ENCODE data around the gene GMCL2. TPM values are rescaled to one million over a fixed set of nuclear protein-coding genes. Genes with fewer than 3 reads are reported as not detected.

GMCL2 gene
- total RNA-seq, 1 experiment from 2014 or later: not detected

DNA sequence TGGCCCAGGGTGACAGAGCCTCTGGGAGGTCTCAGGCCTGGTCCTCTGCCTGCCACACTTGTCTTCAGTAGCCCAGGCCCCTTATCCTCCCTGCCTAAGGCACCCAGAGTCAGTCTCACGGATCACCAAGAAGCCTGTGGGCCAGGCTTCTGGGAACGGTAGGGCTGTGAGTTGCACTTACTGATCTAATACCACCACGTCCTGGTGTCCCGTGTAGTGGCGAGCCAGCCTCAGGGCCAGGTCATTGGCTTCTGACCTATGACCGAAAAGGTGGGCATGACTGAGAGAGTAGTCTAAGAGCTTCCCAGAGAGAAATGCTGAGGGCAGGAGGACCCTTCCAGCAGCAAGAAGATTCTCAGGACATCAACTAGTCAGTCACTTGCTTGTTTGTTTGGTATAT, 38.0 kb upstream of the GMCL2 start:
- Histone ChIP-seq H3K56ac (ENCODE audit: insufficient read length, low read depth, low read length) (no peak overlapping the region), H3K27me3 (ENCODE audit: insufficient read depth, low read length) (no peaks in the 10 kb centered on the region), H4K8ac (replicated peaks; ENCODE audit: insufficient read length, low read depth, low read length) (no peak overlapping the region), H3K9ac (ENCODE audit: extremely low read depth, insufficient read length, low read length) (no peak overlapping the region), H3K79me1 (ENCODE audit: insufficient read depth, low read depth, low read length, poor library complexity, severe bottlenecking) (no peaks in the 10 kb centered on the region), H2BK120ac (ENCODE audit: low read depth, low read length, poor library complexity, severe bottlenecking) (no peak overlapping the region), H3K9me3 (ENCODE audit: control insufficient read depth, low read depth, low read length) (no peaks in the 10 kb centered on the region), H3K18ac (ENCODE audit: insufficient read length, low read depth, low read length) (no peak overlapping the region), H4K20me1 (ENCODE audit: control insufficient read depth, insufficient read depth, insufficient read length) (peaks cover 3% of the 10 kb centered on the region), H2AFZ (ENCODE audit: low read length) (no peak overlapping the region), H2BK12ac (ENCODE audit: insufficient read length, low read depth, low read length) (no peak overlapping the region), H3K4ac (ENCODE audit: low read depth, low read length) (no peak overlapping the region), H3K27ac (ENCODE audit: insufficient read length, low read depth, low read length) (no peak overlapping the region), H4K91ac (ENCODE audit: insufficient read length, low read depth, low read length) (no peak overlapping the region), H3K4me2 (ENCODE audit: insufficient read depth, insufficient read length, low read length) (no peak overlapping the region), H2BK15ac (ENCODE audit: low read depth, low read length) (no peak overlapping the region), H3K14ac (ENCODE audit: insufficient read depth, low read length) (no peak overlapping the region), H3T11ph (ENCODE audit: low read length) (no peak overlapping the region), H4K5ac (ENCODE audit: insufficient read length, low read depth, low read length) (no peak overlapping the region), H2BK20ac (ENCODE audit: low read depth, low read length, poor library complexity, severe bottlenecking) (no peak overlapping the region), H3K79me2 (ENCODE audit: insufficient read depth, low read length) (no peaks in the 10 kb centered on the region), H3K23ac (ENCODE audit: insufficient read length, low read depth, low read length) (no peak overlapping the region), H2BK5ac (ENCODE audit: insufficient read length, low read length) (no peak overlapping the region), H3K4me1 (ENCODE audit: insufficient read depth, low read length) (peaks cover 2% of the 10 kb centered on the region; the same call in 1 of the 2 replicates), H3K23me2 (ENCODE audit: insufficient read length, low read depth, low read length, poor library complexity, severe bottlenecking) (no peaks in the 10 kb centered on the region), H2AK5ac (ENCODE audit: insufficient read length, low read length) (no peak overlapping the region)
- no peak overlapping the region for H3K27ac Mint-ChIP-seq
- no peak overlapping the region for H3K4me3 Mint-ChIP-seq
- H3K4me1 Mint-ChIP-seq: peaks cover 17% of the 10 kb centered on the region in 2 experiments
- no peak for DNase-seq
- WGBS (ENCODE audit: extremely low coverage, insufficient read length, low lambda C conversion rate): no CpG with 5 or more reads among the region's 6 CpGs
- peaks cover 44 to 79% (median 60%) of the 10 kb centered on the region in 3 experiments; a peak in 6 of 7 replicates for H3K36me3 Mint-ChIP-seq (ENCODE audit: insufficient read depth in 1 of 3, low read depth in 3 of 3)
- no peaks in the 10 kb centered on the region; a peak in 1 of 5 replicates for H3K9me3 Mint-ChIP-seq
- no peaks in the 10 kb centered on the region for H3K27me3 Mint-ChIP-seq (ENCODE audit: low read depth)
- TF ChIP-seq, protein P1, sequence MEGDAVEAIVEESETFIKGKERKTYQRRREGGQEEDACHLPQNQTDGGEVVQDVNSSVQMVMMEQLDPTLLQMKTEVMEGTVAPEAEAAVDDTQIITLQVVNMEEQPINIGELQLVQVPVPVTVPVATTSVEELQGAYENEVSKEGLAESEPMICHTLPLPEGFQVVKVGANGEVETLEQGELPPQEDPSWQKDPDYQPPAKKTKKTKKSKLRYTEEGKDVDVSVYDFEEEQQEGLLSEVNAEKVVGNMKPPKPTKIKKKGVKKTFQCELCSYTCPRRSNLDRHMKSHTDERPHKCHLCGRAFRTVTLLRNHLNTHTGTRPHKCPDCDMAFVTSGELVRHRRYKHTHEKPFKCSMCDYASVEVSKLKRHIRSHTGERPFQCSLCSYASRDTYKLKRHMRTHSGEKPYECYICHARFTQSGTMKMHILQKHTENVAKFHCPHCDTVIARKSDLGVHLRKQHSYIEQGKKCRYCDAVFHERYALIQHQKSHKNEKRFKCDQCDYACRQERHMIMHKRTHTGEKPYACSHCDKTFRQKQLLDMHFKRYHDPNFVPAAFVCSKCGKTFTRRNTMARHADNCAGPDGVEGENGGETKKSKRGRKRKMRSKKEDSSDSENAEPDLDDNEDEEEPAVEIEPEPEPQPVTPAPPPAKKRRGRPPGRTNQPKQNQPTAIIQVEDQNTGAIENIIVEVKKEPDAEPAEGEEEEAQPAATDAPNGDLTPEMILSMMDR (conservative IDR thresholded peaks at IDR 0.05): no peak

All from H9 (cell line).